Neural cell (in vitro differentiated cells): Measurements from ENCODE around the gene LSMEM2. TPM values are rescaled to one million over a fixed set of nuclear protein-coding genes. Genes with fewer than 3 reads are reported as not detected.
A peak's percentile ranks its signal among the peaks of the same experiment; 100 is the strongest.
"Not testable (repeated sequence)": the region's sequence is repeated elsewhere in the genome, so short reads cannot be mapped to it uniquely, and the experiment has no call there.

ENCODE experiments used
- H2AFZ ChIP-seq: fragments of 200-600, 300-800 bp; sonication (generic), shearing (Covaris generic); 2 replicates; pipeline ENCODE4 v1.6.0; 2014; ENCODE audit warnings: low read depth, mild to moderate bottlenecking, antibody characterized with exemption, low read length, moderate library complexity
- H3F3A ChIP-seq: fragments of 200-600 bp; shearing (Covaris generic); 2 replicates; pipeline ENCODE4 v1.6.1; 2016; ENCODE audit warnings: mild to moderate bottlenecking, moderate library complexity, mixed read lengths, antibody characterized with exemption, low read length; ENCODE audit not compliant: insufficient read depth, poor library complexity, severe bottlenecking
- H3K27ac ChIP-seq: fragments of 200-600, 300-800 bp; sonication (generic), shearing (Covaris generic); 2 replicates; pipeline ENCODE4 v1.5.1; 2014; ENCODE audit warnings: mild to moderate bottlenecking, low read length, moderate library complexity
- H3K27me3 ChIP-seq: fragments of 300-800, 200-600 bp; sonication (generic), shearing (Covaris generic); 2 replicates; pipeline ENCODE4 v1.6.0; 2014; ENCODE audit warnings: mild to moderate bottlenecking, low read depth, low read length, moderate library complexity; ENCODE audit not compliant: insufficient read depth
- H3K36me3 ChIP-seq: fragments of 300-800, 200-600 bp; sonication (generic), shearing (Covaris generic); 2 replicates; pipeline ENCODE4 v1.5.1; 2014; ENCODE audit warnings: mild to moderate bottlenecking, antibody characterized with exemption, low read length, moderate library complexity; ENCODE audit not compliant: insufficient read depth
- H3K4me2 ChIP-seq: fragments of 300-800, 200-600 bp; sonication (generic), shearing (Covaris generic); 2 replicates; pipeline ENCODE4 v1.6.0; 2014; ENCODE audit warnings: mild to moderate bottlenecking, low read length
- H3K4me3 ChIP-seq: fragments of 300-800, 200-600 bp; sonication (generic), shearing (Covaris generic); 2 replicates; pipeline ENCODE4 v1.5.1; 2014; ENCODE audit warnings: mild to moderate bottlenecking, low read length, moderate library complexity
- H3K79me2 ChIP-seq: fragments of 200-600 bp; shearing (Covaris generic); replicated peaks from 2 replicates; pipeline ENCODE4 v1.6.0; 2014; ENCODE audit warnings: mild to moderate bottlenecking, low read length, moderate library complexity; ENCODE audit not compliant: insufficient read depth
- H3K9ac ChIP-seq: fragments of 300-800, 200-600 bp; sonication (generic), shearing (Covaris generic); 2 replicates; pipeline ENCODE4 v1.6.1; 2016; ENCODE audit warnings: mild to moderate bottlenecking, low read length, mixed read lengths
- H3K9me2 ChIP-seq: fragments of 200-600 bp; shearing (Covaris generic); 2 replicates; pipeline ENCODE4 v1.6.1; 2016; ENCODE audit warnings: mild to moderate bottlenecking, low read length, mixed read lengths; ENCODE audit not compliant: insufficient read depth
- H3K9me3 ChIP-seq: fragments of 200-600, 300-800 bp; sonication (generic), shearing (Covaris generic); 2 replicates; pipeline ENCODE4 v1.6.1; 2016; ENCODE audit warnings: mild to moderate bottlenecking, mixed run types, low read length, moderate library complexity, mixed read lengths
- H4K20me1 ChIP-seq: fragments of 200-600 bp; shearing (Covaris generic); 2 replicates; pipeline ENCODE4 v1.6.1; 2016; ENCODE audit warnings: mild to moderate bottlenecking, mixed run types; ENCODE audit not compliant: insufficient read depth
- CTCF ChIP-seq: fragments of 450-650 bp; IDR thresholded peaks from 2 replicates; pipeline ENCODE4 v1.5.1; 2014; ENCODE audit warnings: antibody characterized with exemption, mild to moderate bottlenecking, moderate library complexity; ENCODE audit not compliant: poor library complexity, severe bottlenecking
- EP300 ChIP-seq: fragments of 450-650 bp; conservative IDR thresholded peaks from 2 replicates; pipeline ENCODE4 v1.6.1; 2014; ENCODE audit warnings: antibody characterized with exemption, mild to moderate bottlenecking, moderate library complexity; ENCODE audit not compliant: poor library complexity, severe bottlenecking
- EZH2 ChIP-seq: fragments of 200-600, 300-800 bp; shearing (Covaris generic), sonication (generic); IDR thresholded peaks from 2 replicates; pipeline ENCODE4 v1.6.1; 2014; ENCODE audit warnings: antibody characterized with exemption, low read length, borderline replicate concordance, mild to moderate bottlenecking; ENCODE audit not compliant: insufficient read depth, poor library complexity, severe bottlenecking
- MXI1 ChIP-seq: fragments of 450-650 bp; conservative IDR thresholded peaks from 2 replicates; pipeline ENCODE4 v1.6.1; 2014; ENCODE audit warnings: antibody characterized with exemption, mild to moderate bottlenecking; ENCODE audit not compliant: poor library complexity, severe bottlenecking
- POLR2AphosphoS5 ChIP-seq: IDR thresholded peaks from 2 replicates; pipeline ENCODE4 v1.6.1; 2012
- RAD21 ChIP-seq: fragments of 450-650 bp; conservative IDR thresholded peaks from 2 replicates; pipeline ENCODE4 v1.6.1; 2014; ENCODE audit warnings: antibody characterized with exemption, mild to moderate bottlenecking, moderate library complexity
- REST ChIP-seq: IDR thresholded peaks from 2 replicates; pipeline ENCODE4 v1.6.1; 2012; ENCODE audit warnings: borderline replicate concordance
- SMC3 ChIP-seq: fragments of 450-650 bp; conservative IDR thresholded peaks from 2 replicates; pipeline ENCODE4 v1.6.1; 2014; ENCODE audit warnings: antibody characterized with exemption, mild to moderate bottlenecking, moderate library complexity; ENCODE audit not compliant: poor library complexity
- TAF1 ChIP-seq: IDR thresholded peaks from 2 replicates; pipeline ENCODE4 v1.6.1; 2012; ENCODE audit warnings: low read depth
- polyA plus RNA-seq: library from polyadenylated mRNA; depleted of rRNA; stranded (reverse); fragments of >200 nt; gene quantifications from 2 replicates; pipeline ENCODE4 v1.2.3, GENCODE V29; 2014

Gene LSMEM2
- polyA plus RNA-seq, 1 donor from 2014 or later, result not detected

GRCh38 chr3:50260942-50261441 is 17.9 kb upstream of the LSMEM2 start:
- peaks cover 5% of the 10 kb centered on the region for H3F3A ChIP-seq
- H3K9ac ChIP-seq, result peak overlapping the region; percentile 95
- peak overlapping the region; percentile 69 for H3K4me3 ChIP-seq
- no peaks in the 10 kb centered on the region for H3K9me3 ChIP-seq
- no peaks in the 10 kb centered on the region for H4K20me1 ChIP-seq
- TF ChIP-seq MXI1 (no peak), TAF1 (no peak), EZH2 (no peak), EP300 (no peak), CTCF (no peak), SMC3 (no peak), POLR2AphosphoS5 (no peak), RAD21 (no peak), REST (no peak)
- H3K79me2 ChIP-seq, result no peaks in the 10 kb centered on the region
- peak overlapping the region; percentile 90 for H3K27ac ChIP-seq
- H3K4me2 ChIP-seq, result peak overlapping the region; percentile 59
- H2AFZ ChIP-seq, result no peak overlapping the region
- no peaks in the 10 kb centered on the region for H3K27me3 ChIP-seq
- H3K9me2 ChIP-seq, result no peaks in the 10 kb centered on the region
- peaks cover 5% of the 10 kb centered on the region for H3K36me3 ChIP-seq

- H3K4me2 ChIP-seq, result no peak overlapping the region
- H4K20me1 ChIP-seq, result no peaks in the 10 kb centered on the region
- H3K27ac ChIP-seq, result no peak overlapping the region
- H3K9ac ChIP-seq, result peak overlapping the region; percentile 95
- peaks cover 5% of the 10 kb centered on the region for H3F3A ChIP-seq
- peaks cover 5% of the 10 kb centered on the region for H3K36me3 ChIP-seq
- H3K27me3 ChIP-seq, result no peaks in the 10 kb centered on the region
- H3K9me2 ChIP-seq, result no peaks in the 10 kb centered on the region
- H2AFZ ChIP-seq, result no peak overlapping the region
- H3K79me2 ChIP-seq, result no peaks in the 10 kb centered on the region
- no peak overlapping the region for H3K4me3 ChIP-seq
- H3K9me3 ChIP-seq, result no peaks in the 10 kb centered on the region
- TF ChIP-seq POLR2AphosphoS5 (no peak), MXI1 (no peak), RAD21 (no peak), SMC3 (no peak), CTCF (no peak)
Observed at GRCh38 chr3:50261505-50261904, 17.4 kb upstream of the LSMEM2 start.

- not testable (repeated sequence) for H3K9ac ChIP-seq, H3K4me2 ChIP-seq, H3K9me2 ChIP-seq, H2AFZ ChIP-seq, H3K9me3 ChIP-seq, H3F3A ChIP-seq, H4K20me1 ChIP-seq, H3K79me2 ChIP-seq, H3K4me3 ChIP-seq, H3K27me3 ChIP-seq, H3K27ac ChIP-seq, H3K36me3 ChIP-seq
Observed at GRCh38 chr3:50262200-50262599, 16.7 kb upstream of the LSMEM2 start.
